ENCODE results near the gene UROC1. TPM values are rescaled to one million over a fixed set of nuclear protein-coding genes. Genes with fewer than 3 reads are reported as not detected.

UROC1 gene
- polyA plus RNA-seq, 1 of the 3 experiments (the other 2 are of a cell fraction) = not detected

GRCh38 chr3:126449621-126450051 lies 67.9 kb downstream of the UROC1 start:
- WGBS (ENCODE audit: low lambda C conversion rate) = 99% methylated on average over 9 of the region's 11 CpGs
- no peak for DNase-seq
- no peak for TF ChIP-seq RCOR1 (IDR thresholded peaks at IDR 0.05; ENCODE audit: low read length)
- TF ChIP-seq CHD2 (IDR thresholded peaks at IDR 0.05; ENCODE audit: low read length, partially characterized antibody) = no peak
- TF ChIP-seq ZBTB33 (IDR thresholded peaks at IDR 0.05; ENCODE audit: borderline replicate concordance, low read depth) = no peak
- TF ChIP-seq POLR2AphosphoS5 (IDR thresholded peaks at IDR 0.05; ENCODE audit: low read depth, low read length) = no peak
- TF ChIP-seq NFIC (IDR thresholded peaks at IDR 0.05; ENCODE audit: borderline replicate concordance) = no peak
- no peak for TF ChIP-seq REST (IDR thresholded peaks at IDR 0.05; ENCODE audit: low read depth, low read length)
- no peak for TF ChIP-seq TEAD4 (IDR thresholded peaks at IDR 0.05; ENCODE audit: borderline replicate concordance, insufficient read depth)
- TF ChIP-seq FOSL2 (IDR thresholded peaks at IDR 0.05; ENCODE audit: borderline replicate concordance, low read depth) = no peak
- no peak for TF ChIP-seq MXI1 (IDR thresholded peaks at IDR 0.05; ENCODE audit: low read depth, low read length)
- no peak for TF ChIP-seq FOXJ3 (CRISPR knock-in tag; IDR thresholded peaks at IDR 0.05)
- no peak for TF ChIP-seq TAF1 (IDR thresholded peaks at IDR 0.05; ENCODE audit: borderline replicate concordance, low read depth, low read length)
- TF ChIP-seq, protein P1, sequence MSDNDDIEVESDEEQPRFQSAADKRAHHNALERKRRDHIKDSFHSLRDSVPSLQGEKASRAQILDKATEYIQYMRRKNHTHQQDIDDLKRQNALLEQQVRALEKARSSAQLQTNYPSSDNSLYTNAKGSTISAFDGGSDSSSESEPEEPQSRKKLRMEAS (IDR thresholded peaks at IDR 0.05; ENCODE audit: low read depth) = no peak
- no peak for TF ChIP-seq SIN3A (IDR thresholded peaks at IDR 0.05; ENCODE audit: borderline replicate concordance, low read depth, low read length)

More at GRCh38 chr3:126449621-126450051, 67.9 kb downstream of the UROC1 start:
- Histone ChIP-seq H3K27ac (ENCODE audit: low read depth in 2 of 2, low read length in 1 of 2) (no peak overlapping the region), H3K36me3 (replicated peaks in 1 of 2; ENCODE audit: control insufficient read depth in 1 of 2, insufficient read depth in 2 of 2, low read length in 1 of 2) (peaks cover 24 to 42% of the 10 kb centered on the region in 2 experiments), H3K9me2 (no peaks in the 10 kb centered on the region), H3K9me3 (no peaks in the 10 kb centered on the region), H3K4me2 (no peak overlapping the region), H3K4me3 (ENCODE audit: low read depth in 2 of 2, low read length in 1 of 2) (no peak overlapping the region), H3F3A (replicated peaks; ENCODE audit: insufficient read depth) (no peaks in the 10 kb centered on the region), H3K79me2 (ENCODE audit: insufficient read depth) (no peaks in the 10 kb centered on the region), H4K20me1 (ENCODE audit: insufficient read depth) (no peaks in the 10 kb centered on the region), H2AFZ (ENCODE audit: low read depth) (no peak overlapping the region), H3K9ac (no peak overlapping the region), H3K4me1 (ENCODE audit: control insufficient read depth in 1 of 2, insufficient read depth in 2 of 2, low read depth in 1 of 2, low read length in 1 of 2) (no peaks in the 10 kb centered on the region; a peak in 1 of 4 replicates), H3K27me3 (ENCODE audit: insufficient read depth) (no peaks in the 10 kb centered on the region)
- POLR2A ChIA-PET = no interaction called here
- CTCF ChIA-PET = no interaction called here
